Fibroblast of the aortic adventitia (primary cell): ENCODE results near the gene RBCK1. TPM values are rescaled to one million over a fixed set of nuclear protein-coding genes. Genes with fewer than 3 reads are reported as not detected.
A peak's percentile ranks its signal among the peaks of the same experiment; 100 is the strongest.
"Not testable (repeated sequence)": the region's sequence is repeated elsewhere in the genome, so short reads cannot be mapped to it uniquely, and the experiment has no call there.

Experiments
- DNase-seq: peaks from one replicate; pipeline ENCODE4 v3.0.0-alpha.2; 2010; ENCODE audit warnings: low read depth
- H3K4me3 ChIP-seq: 2 replicates; pipeline ENCODE4 v1.5.1; 2011; ENCODE audit warnings: low read depth, mild to moderate bottlenecking, control low read depth, low read length, moderate library complexity
- CTCF ChIP-seq: IDR thresholded peaks from 2 replicates; pipeline ENCODE4 v1.5.1; 2011; ENCODE audit warnings: mild to moderate bottlenecking, low read length, control low read depth, inconsistent platforms; ENCODE audit not compliant: insufficient read depth
- total RNA-seq: library from RNA; depleted of rRNA; stranded (reverse); fragments of >200 nt; gene quantifications from 2 replicates; pipeline ENCODE4 v1.2.3, GENCODE V29; 2012; ENCODE audit warnings: low replicate concordance

RBCK1 gene
- total RNA-seq, 1 donor: 60.7 TPM

GRCh38 chr20:467755-468154 is 59.7 kb downstream of the RBCK1 start:
- no peak for DNase-seq
- no peak overlapping the region for H3K4me3 ChIP-seq
- TF ChIP-seq CTCF: no peak

GRCh38 chr20:469746-470490 is 61.8 kb downstream of the RBCK1 start:
- TF ChIP-seq CTCF: no peak
- DNase-seq: no peak
- no peak overlapping the region for H3K4me3 ChIP-seq

GRCh38 chr20:472137-472846 is 64.2 kb downstream of the RBCK1 start:
- DNase-seq: no peak
- no peak for TF ChIP-seq CTCF
- H3K4me3 ChIP-seq: no peak overlapping the region

- no peak overlapping the region for H3K4me3 ChIP-seq
- TF ChIP-seq CTCF: no peak
- no peak for DNase-seq
These were observed 64.8 kb downstream of the RBCK1 start for GRCh38 chr20:472889-473292.

- peak; percentile 26 for DNase-seq
- H3K4me3 ChIP-seq: no peak overlapping the region
- TF ChIP-seq CTCF: no peak
These were observed 66.5 kb downstream of the RBCK1 start for GRCh38 chr20:474581-474980.

GRCh38 chr20:475463-476357 is 67.6 kb downstream of the RBCK1 start:
- TF ChIP-seq CTCF: no peak
- H3K4me3 ChIP-seq: no peak overlapping the region
- peak; percentile 85 for DNase-seq

GRCh38 chr20:476561-477249 is 68.6 kb downstream of the RBCK1 start:
- DNase-seq, H3K4me3 ChIP-seq: not testable (repeated sequence)
